ENCODE results near the gene ZC3H7A.

The ZC3H7A gene, protein sequence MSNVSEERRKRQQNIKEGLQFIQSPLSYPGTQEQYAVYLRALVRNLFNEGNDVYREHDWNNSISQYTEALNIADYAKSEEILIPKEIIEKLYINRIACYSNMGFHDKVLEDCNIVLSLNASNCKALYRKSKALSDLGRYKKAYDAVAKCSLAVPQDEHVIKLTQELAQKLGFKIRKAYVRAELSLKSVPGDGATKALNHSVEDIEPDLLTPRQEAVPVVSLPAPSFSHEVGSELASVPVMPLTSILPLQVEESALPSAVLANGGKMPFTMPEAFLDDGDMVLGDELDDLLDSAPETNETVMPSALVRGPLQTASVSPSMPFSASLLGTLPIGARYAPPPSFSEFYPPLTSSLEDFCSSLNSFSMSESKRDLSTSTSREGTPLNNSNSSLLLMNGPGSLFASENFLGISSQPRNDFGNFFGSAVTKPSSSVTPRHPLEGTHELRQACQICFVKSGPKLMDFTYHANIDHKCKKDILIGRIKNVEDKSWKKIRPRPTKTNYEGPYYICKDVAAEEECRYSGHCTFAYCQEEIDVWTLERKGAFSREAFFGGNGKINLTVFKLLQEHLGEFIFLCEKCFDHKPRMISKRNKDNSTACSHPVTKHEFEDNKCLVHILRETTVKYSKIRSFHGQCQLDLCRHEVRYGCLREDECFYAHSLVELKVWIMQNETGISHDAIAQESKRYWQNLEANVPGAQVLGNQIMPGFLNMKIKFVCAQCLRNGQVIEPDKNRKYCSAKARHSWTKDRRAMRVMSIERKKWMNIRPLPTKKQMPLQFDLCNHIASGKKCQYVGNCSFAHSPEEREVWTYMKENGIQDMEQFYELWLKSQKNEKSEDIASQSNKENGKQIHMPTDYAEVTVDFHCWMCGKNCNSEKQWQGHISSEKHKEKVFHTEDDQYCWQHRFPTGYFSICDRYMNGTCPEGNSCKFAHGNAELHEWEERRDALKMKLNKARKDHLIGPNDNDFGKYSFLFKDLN

DNA sequence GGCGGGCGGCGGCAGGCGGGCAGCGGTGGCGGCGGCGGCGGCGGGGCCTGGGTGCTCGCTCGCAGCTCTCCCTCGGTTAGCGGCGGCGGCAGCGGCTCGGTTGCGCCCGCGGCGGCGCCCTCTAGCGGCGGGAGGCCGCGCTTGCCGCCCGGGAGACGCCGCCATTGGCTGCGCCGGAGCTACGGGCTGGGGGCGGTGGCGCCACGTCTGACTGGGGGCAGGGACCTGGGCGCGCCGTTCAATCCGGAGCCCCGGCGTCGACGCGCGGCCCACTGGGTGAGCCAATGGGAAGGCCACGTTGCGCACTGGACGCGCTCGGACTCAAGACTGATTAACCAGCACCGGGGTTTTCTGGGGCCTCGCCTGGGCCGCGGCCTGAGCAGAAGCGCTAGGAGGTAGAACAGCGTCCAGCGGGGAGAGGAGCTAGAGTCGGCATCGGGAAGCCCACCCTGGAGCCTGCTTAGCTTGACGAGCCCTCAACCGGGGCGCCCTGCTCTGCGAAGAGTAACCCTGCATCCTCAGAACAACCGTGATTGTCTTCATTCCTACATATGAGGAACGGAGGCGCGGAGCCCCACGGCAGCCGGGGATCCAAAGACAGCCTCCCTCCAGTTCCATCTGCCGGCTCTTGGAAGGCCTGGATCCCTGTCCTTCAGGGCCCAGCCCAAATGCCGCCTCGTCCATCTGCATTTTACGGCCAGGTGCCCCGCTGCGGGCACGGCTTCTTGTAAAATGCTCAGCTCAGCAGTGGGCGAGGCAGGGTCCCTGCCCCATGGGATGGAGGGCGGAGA, at the start of gene ZC3H7A:
TSS of gene ZC3H7A (minus strand) at position 93 of the 791 bp plus-strand sequence. CDS start 14,904 bp downstream, outside the sequence.
- Histone ChIP-seq H3K4me3 (ENCODE audit: low read depth in 1 of 2, low read length in 2 of 2) (peak within 1 kb of the TSS; percentile 82 to 92), H3K36me3 (ENCODE audit: control insufficient read depth in 1 of 2, insufficient read depth in 2 of 2, low read length in 2 of 2) (peaks cover 0 to 5% of the 10 kb centered on the region in 2 donors), H3K9me3 (ENCODE audit: control insufficient read depth in 1 of 2, low read length in 2 of 2) (no peaks in the 10 kb centered on the region), H3K27ac (ENCODE audit: low read length) (peak within 1 kb of the TSS; percentile 99), H3K27me3 (ENCODE audit: low read depth, low read length) (no peaks in the 10 kb centered on the region), H3K4me1 (ENCODE audit: control insufficient read depth in 1 of 2, insufficient read depth in 2 of 2, low read length in 2 of 2) (peaks cover 17 to 50% of the 10 kb centered on the region in 2 donors)

- Histone ChIP-seq H3K27me3 (ENCODE audit: low read depth, low read length) (no peaks in the 10 kb centered on the region), H3K4me1 (ENCODE audit: control insufficient read depth in 1 of 2, insufficient read depth in 2 of 2, low read length in 2 of 2) (peaks cover 0 to 3% of the 10 kb centered on the region in 2 donors), H3K27ac (ENCODE audit: low read length) (no peak overlapping the region), H3K4me3 (ENCODE audit: low read depth in 1 of 2, low read length in 2 of 2) (no peak overlapping the region), H3K9me3 (ENCODE audit: control insufficient read depth in 1 of 2, low read length in 2 of 2) (no peaks in the 10 kb centered on the region), H3K36me3 (ENCODE audit: control insufficient read depth in 1 of 2, insufficient read depth in 2 of 2, low read length in 2 of 2) (peaks cover 66 to 83% of the 10 kb centered on the region in 2 donors)
Measured at GRCh38 chr16:11844499-11844898, 47.4 kb upstream of the ZC3H7A start.

GRCh38 chr16:11843861-11844260, 46.8 kb upstream of the ZC3H7A start:
- Histone ChIP-seq H3K9me3 (ENCODE audit: control insufficient read depth in 1 of 2, low read length in 2 of 2) (no peaks in the 10 kb centered on the region), H3K4me1 (ENCODE audit: control insufficient read depth in 1 of 2, insufficient read depth in 2 of 2, low read length in 2 of 2) (peaks cover 0 to 3% of the 10 kb centered on the region in 2 donors), H3K36me3 (ENCODE audit: control insufficient read depth in 1 of 2, insufficient read depth in 2 of 2, low read length in 2 of 2) (peaks cover 64 to 87% of the 10 kb centered on the region in 2 donors), H3K27me3 (ENCODE audit: low read depth, low read length) (no peaks in the 10 kb centered on the region), H3K27ac (ENCODE audit: low read length) (no peak overlapping the region), H3K4me3 (ENCODE audit: low read depth in 1 of 2, low read length in 2 of 2) (no peak overlapping the region)

GRCh38 chr16:11843206-11843605, 46.1 kb upstream of the ZC3H7A start:
- Histone ChIP-seq H3K9me3 (ENCODE audit: control insufficient read depth in 1 of 2, low read length in 2 of 2) (no peaks in the 10 kb centered on the region), H3K36me3 (ENCODE audit: control insufficient read depth in 1 of 2, insufficient read depth in 2 of 2, low read length in 2 of 2) (peaks cover 70 to 87% of the 10 kb centered on the region in 2 donors), H3K4me3 (ENCODE audit: low read depth in 1 of 2, low read length in 2 of 2) (no peak overlapping the region), H3K27ac (ENCODE audit: low read length) (no peak overlapping the region), H3K27me3 (ENCODE audit: low read depth, low read length) (no peaks in the 10 kb centered on the region), H3K4me1 (ENCODE audit: control insufficient read depth in 1 of 2, insufficient read depth in 2 of 2, low read length in 2 of 2) (peaks cover 0 to 3% of the 10 kb centered on the region in 2 donors)

GRCh38 chr16:11841026-11841425, 44.0 kb upstream of the ZC3H7A start:
- Histone ChIP-seq H3K9me3 (ENCODE audit: control insufficient read depth in 1 of 2, low read length in 2 of 2) (no peaks in the 10 kb centered on the region), H3K27me3 (ENCODE audit: low read depth, low read length) (no peaks in the 10 kb centered on the region), H3K36me3 (ENCODE audit: control insufficient read depth in 1 of 2, insufficient read depth in 2 of 2, low read length in 2 of 2) (peaks cover 71 to 87% of the 10 kb centered on the region in 2 donors), H3K4me1 (ENCODE audit: control insufficient read depth in 1 of 2, insufficient read depth in 2 of 2, low read length in 2 of 2) (no peaks in the 10 kb centered on the region), H3K4me3 (ENCODE audit: low read depth in 1 of 2, low read length in 2 of 2) (no peak overlapping the region), H3K27ac (ENCODE audit: low read length) (no peak overlapping the region)

- Histone ChIP-seq H3K9me3 (ENCODE audit: control insufficient read depth in 1 of 2, low read length in 2 of 2) (no peaks in the 10 kb centered on the region), H3K27ac (ENCODE audit: low read length) (no peak overlapping the region), H3K36me3 (ENCODE audit: control insufficient read depth in 1 of 2, insufficient read depth in 2 of 2, low read length in 2 of 2) (peaks cover 49 to 57% of the 10 kb centered on the region in 2 donors), H3K4me1 (ENCODE audit: control insufficient read depth in 1 of 2, insufficient read depth in 2 of 2, low read length in 2 of 2) (no peaks in the 10 kb centered on the region), H3K4me3 (ENCODE audit: low read depth in 1 of 2, low read length in 2 of 2) (no peak overlapping the region), H3K27me3 (ENCODE audit: low read depth, low read length) (no peaks in the 10 kb centered on the region)
Measured at GRCh38 chr16:11836650-11837244, 39.7 kb upstream of the ZC3H7A start.

DNA sequence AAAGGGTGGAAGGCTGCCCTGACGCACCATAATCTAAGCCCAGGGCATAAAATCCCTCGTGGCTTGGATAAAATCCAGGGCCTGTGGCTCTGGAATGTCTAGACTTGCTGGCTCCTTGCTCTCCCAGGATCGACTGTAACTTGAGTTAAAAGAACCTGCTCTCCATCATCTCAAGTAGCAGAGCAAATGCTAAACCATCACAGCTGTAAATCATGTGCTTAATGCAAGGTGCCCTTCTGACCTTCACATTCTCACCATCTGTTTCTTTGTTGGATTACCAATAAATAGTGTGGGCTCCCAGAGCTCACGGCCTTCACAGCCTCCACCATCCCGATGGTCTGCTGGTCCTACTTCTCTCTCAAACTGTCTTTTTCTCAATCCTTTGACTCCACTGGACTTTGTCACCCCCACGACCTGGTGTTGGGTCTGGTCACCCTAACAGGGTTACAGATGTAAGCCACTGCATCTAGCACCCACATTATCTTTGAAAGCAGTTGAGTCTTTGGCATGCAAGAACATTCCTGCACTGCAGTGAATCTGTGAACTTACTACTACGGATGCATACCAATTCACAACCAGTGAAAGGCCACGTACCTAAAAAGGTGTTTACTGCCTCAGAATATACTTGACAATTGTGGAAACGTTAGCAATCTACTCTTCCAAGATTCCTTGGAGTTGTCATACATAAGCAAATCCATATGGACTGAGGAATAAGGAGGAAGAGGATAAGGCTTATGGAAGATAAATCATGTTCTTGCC, 39.0 kb upstream of the ZC3H7A start:
- Histone ChIP-seq H3K9me3 (ENCODE audit: control insufficient read depth in 1 of 2, low read length in 2 of 2) (no peaks in the 10 kb centered on the region), H3K27me3 (ENCODE audit: low read depth, low read length) (no peaks in the 10 kb centered on the region), H3K4me3 (ENCODE audit: low read depth in 1 of 2, low read length in 2 of 2) (no peak overlapping the region), H3K27ac (ENCODE audit: low read length) (no peak overlapping the region), H3K36me3 (ENCODE audit: control insufficient read depth in 1 of 2, insufficient read depth in 2 of 2, low read length in 2 of 2) (peaks cover 43 to 50% of the 10 kb centered on the region in 2 donors), H3K4me1 (ENCODE audit: control insufficient read depth in 1 of 2, insufficient read depth in 2 of 2, low read length in 2 of 2) (no peaks in the 10 kb centered on the region)

- H3K4me1 ChIP-seq (ENCODE audit: control insufficient read depth in 1 of 2, insufficient read depth in 2 of 2, low read length in 2 of 2) = no peaks in the 10 kb centered on the region
- no peaks in the 10 kb centered on the region for H3K9me3 ChIP-seq (ENCODE audit: control insufficient read depth in 1 of 2, low read length in 2 of 2)
- no peak overlapping the region for H3K4me3 ChIP-seq (ENCODE audit: low read depth in 1 of 2, low read length in 2 of 2)
- H3K27me3 ChIP-seq (ENCODE audit: low read depth, low read length) = no peaks in the 10 kb centered on the region
- peaks cover 36 to 43% of the 10 kb centered on the region in 2 donors for H3K36me3 ChIP-seq (ENCODE audit: control insufficient read depth in 1 of 2, insufficient read depth in 2 of 2, low read length in 2 of 2)
- H3K27ac ChIP-seq (ENCODE audit: low read length) = no peak overlapping the region
Measured at GRCh38 chr16:11835309-11835708, 38.3 kb upstream of the ZC3H7A start.

DNA sequence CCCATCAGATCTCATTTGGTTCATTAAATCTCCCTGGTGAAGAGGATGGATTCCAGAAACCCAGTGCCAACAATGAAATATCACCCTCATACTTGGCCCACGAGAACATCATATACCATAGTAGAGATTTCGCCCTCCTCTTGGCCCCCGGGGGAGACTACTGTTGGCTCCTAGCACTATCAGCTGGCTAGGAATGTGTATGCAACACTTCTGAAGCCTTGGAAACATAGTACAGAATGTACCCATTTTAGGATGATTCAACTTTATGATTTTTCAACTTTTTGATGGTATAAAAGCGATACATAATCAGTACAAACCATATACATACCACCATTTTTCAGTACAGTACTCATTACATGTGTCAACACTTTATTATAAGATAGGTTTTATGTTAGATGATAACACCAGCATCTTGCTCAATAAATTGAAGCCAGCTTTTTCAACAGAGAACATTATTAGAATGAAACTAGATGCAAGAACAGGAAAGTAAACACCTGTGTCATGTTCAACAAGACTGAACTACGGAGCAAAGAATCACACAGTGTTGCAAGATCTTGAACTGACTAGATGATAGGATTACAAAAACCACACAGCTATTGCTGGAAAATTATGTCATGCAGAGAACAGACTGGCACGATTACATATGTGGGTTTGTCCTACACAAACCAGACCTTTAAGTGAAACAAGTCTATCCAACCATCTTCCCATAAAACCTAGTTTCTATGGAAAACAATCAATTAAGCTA, 37.1 kb upstream of the ZC3H7A start:
- Histone ChIP-seq H3K27ac (ENCODE audit: low read length) (no peak overlapping the region), H3K4me1 (ENCODE audit: control insufficient read depth in 1 of 2, insufficient read depth in 2 of 2, low read length in 2 of 2) (no peaks in the 10 kb centered on the region), H3K9me3 (ENCODE audit: control insufficient read depth in 1 of 2, low read length in 2 of 2) (no peaks in the 10 kb centered on the region), H3K27me3 (ENCODE audit: low read depth, low read length) (no peaks in the 10 kb centered on the region), H3K4me3 (ENCODE audit: low read depth in 1 of 2, low read length in 2 of 2) (no peak overlapping the region), H3K36me3 (ENCODE audit: control insufficient read depth in 1 of 2, insufficient read depth in 2 of 2, low read length in 2 of 2) (peaks cover 25 to 31% of the 10 kb centered on the region in 2 donors)
